A673 (cell line): ENCODE measurements around the gene PLVAP.
A peak's percentile ranks its signal among the peaks of the same experiment; 100 is the strongest.

Experiments used
- EZH2 ChIP-seq: fragments of 200-600 bp; sonication (generic); IDR thresholded peaks from 2 replicates; pipeline ENCODE4 v1.6.1; 2017; ENCODE audit warnings: borderline replicate concordance, low read depth, mild to moderate bottlenecking, mixed read lengths, antibody characterized with exemption, low read length; ENCODE audit not compliant: poor library complexity, severe bottlenecking
- TF ChIP-seq, protein P1 (sequence below): fragments of 300-800, 200-600 bp; sonication (generic); conservative IDR thresholded peaks from 2 replicates; pipeline ENCODE4 v1.5.1; 2017; ENCODE audit warnings: low read depth, mild to moderate bottlenecking, antibody characterized with exemption, low read length, moderate library complexity, mixed read lengths

DNA sequence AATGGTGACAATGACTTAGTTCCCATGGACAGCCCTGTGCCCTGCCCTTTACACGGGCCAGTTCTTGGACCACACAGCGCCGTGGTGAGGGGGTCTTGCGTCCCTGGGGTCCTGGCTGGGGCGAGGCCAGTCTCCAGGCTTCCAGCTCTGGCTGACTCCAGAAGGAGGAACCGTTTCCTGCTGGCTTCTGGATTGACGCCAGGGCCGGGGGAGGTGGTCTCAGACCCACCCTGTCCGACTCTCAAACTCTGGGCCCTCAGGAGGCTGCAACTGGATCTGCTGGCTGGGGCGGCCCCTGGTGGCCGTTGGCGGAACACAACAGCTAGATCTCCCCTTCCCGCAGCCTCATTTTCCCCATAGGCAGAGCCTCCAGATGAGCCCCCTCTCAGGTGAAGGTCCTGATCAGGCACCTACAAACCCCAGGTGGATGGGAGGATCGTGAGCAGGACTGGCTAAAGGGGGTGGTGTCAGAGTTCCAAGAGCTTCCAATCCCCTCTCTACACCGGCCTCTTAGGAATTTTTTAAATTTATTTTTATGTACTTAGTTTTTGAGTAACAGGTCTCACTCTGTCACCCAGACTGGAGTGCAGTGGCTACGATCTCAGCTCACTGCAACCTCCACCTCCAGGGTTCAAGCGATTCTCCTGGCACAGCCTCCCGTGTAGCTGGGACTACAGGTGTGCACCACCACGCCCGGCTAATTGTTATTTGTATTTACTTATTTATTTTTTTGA, 8.9 kb upstream of the PLVAP start:
- TF ChIP-seq, protein P1, sequence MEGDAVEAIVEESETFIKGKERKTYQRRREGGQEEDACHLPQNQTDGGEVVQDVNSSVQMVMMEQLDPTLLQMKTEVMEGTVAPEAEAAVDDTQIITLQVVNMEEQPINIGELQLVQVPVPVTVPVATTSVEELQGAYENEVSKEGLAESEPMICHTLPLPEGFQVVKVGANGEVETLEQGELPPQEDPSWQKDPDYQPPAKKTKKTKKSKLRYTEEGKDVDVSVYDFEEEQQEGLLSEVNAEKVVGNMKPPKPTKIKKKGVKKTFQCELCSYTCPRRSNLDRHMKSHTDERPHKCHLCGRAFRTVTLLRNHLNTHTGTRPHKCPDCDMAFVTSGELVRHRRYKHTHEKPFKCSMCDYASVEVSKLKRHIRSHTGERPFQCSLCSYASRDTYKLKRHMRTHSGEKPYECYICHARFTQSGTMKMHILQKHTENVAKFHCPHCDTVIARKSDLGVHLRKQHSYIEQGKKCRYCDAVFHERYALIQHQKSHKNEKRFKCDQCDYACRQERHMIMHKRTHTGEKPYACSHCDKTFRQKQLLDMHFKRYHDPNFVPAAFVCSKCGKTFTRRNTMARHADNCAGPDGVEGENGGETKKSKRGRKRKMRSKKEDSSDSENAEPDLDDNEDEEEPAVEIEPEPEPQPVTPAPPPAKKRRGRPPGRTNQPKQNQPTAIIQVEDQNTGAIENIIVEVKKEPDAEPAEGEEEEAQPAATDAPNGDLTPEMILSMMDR: peak; percentile 91
- no peak for TF ChIP-seq EZH2
